ENCODE results near the gene GPX3. TPM values are rescaled to one million over a fixed set of nuclear protein-coding genes. Genes with fewer than 3 reads are reported as not detected.

The GPX3 gene, protein sequence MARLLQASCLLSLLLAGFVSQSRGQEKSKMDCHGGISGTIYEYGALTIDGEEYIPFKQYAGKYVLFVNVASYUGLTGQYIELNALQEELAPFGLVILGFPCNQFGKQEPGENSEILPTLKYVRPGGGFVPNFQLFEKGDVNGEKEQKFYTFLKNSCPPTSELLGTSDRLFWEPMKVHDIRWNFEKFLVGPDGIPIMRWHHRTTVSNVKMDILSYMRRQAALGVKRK
- not detected for total RNA-seq

DNA sequence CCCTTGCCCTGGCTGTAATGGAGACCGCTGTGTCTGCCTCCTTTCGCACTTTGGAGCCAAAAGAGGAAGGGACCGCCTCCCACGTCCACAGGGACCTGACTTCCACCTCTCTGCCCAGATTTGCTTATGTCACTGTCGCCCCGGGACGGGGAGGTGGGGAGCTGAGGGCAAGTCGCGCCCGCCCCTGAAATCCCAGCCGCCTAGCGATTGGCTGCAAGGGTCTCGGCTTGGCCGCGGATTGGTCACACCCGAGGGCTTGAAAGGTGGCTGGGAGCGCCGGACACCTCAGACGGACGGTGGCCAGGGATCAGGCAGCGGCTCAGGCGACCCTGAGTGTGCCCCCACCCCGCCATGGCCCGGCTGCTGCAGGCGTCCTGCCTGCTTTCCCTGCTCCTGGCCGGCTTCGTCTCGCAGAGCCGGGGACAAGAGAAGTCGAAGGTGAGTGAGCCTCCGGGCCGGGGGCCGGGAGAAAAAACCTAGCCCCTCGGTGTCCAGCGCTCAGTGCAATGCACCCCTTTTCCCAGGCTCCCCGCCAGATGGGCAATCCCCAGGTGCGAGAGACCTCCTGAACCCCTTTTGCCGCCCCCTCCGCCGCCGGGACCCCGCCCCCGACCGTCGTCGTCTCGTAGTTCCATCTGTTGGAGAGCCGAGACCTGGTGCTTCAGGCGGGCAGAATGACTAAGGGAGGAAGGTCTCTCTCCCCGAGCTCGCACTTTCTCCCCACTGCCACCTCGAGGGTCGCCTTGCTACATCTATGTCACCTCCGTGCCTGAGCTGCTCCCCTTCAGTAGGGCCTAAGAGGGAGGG, at the start of gene GPX3:
GPX3 (plus strand) TSS at position 288 of the 807 bp plus-strand sequence; CDS start at position 352, 64 bp downstream.
- Mint-ChIP-seq H3K4me1 (peaks cover 21% of the 10 kb centered on the region), H3K36me3 (ENCODE audit: low read depth) (peaks cover 20% of the 10 kb centered on the region), H3K9me3 (no peaks in the 10 kb centered on the region), H3K27ac (no peak within 1 kb of the TSS), H3K27me3 (peaks cover 20% of the 10 kb centered on the region), H3K4me3 (no peak within 1 kb of the TSS)
- DNase-seq: no peak
- ChIA-PET CTCF (interaction anchor here (0.5 to 1.4 kb wide), 4 partner anchors 10 to 112 kb away, joined by 3 to 4 read pairs (median 3); no protein-coding TSS in a partner anchor), POLR2A (no interaction called here)

DNA sequence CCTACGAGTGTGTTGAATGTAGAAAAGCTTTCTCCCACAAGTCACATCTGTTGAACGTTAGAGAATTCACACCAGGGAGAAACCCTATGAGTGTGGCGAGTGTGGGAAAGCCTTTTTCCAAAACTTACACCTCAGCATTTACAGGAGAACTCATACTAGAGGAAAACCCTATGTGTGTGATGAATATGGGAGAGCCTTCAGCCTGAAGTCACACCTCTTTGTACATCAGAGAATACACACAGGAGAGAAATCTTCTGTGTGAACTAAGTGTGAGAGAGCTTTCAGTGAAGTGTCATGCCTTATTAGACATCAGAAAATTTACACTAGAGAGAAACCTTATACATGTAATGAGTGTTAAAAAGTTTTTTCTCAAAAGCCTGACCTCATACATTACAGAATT, 41.8 kb upstream of the GPX3 start:
- ChIA-PET CTCF (no interaction called here), POLR2A (no interaction called here)
- Mint-ChIP-seq H3K36me3 (ENCODE audit: low read depth) (no peaks in the 10 kb centered on the region), H3K27me3 (no peaks in the 10 kb centered on the region), H3K9me3 (peaks cover 15% of the 10 kb centered on the region), H3K4me1 (no peaks in the 10 kb centered on the region), H3K4me3 (no peak overlapping the region), H3K27ac (no peak overlapping the region)
- no peak for DNase-seq

DNA sequence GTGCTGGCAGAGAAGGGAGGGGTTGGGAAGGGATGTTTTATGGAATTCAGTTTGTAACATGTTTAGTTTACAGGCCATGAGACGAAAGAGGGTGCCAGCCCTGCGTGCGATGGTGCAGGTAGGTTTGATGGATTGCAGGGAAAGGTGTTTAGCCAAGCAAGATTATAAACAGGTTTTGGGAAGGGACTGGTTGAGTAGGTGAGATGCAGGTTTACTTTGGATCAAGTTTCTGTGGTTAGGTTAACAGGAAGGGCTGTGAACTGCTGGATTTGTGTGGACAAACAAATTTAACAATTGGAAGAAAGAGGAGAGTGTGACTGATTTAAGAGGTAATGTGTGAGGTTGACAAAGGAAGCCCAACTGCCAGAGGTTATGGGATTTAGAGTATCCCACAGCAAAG, 32.6 kb upstream of the GPX3 start:
- POLR2A ChIA-PET: no interaction called here
- peaks cover 2% of the 10 kb centered on the region for H3K9me3 Mint-ChIP-seq
- CTCF ChIA-PET: no interaction called here
- no peaks in the 10 kb centered on the region for H3K4me1 Mint-ChIP-seq
- no peaks in the 10 kb centered on the region for H3K36me3 Mint-ChIP-seq (ENCODE audit: low read depth)
- no peaks in the 10 kb centered on the region for H3K27me3 Mint-ChIP-seq
- H3K27ac Mint-ChIP-seq: no peak overlapping the region
- no peak overlapping the region for H3K4me3 Mint-ChIP-seq
- no peak for DNase-seq

DNA sequence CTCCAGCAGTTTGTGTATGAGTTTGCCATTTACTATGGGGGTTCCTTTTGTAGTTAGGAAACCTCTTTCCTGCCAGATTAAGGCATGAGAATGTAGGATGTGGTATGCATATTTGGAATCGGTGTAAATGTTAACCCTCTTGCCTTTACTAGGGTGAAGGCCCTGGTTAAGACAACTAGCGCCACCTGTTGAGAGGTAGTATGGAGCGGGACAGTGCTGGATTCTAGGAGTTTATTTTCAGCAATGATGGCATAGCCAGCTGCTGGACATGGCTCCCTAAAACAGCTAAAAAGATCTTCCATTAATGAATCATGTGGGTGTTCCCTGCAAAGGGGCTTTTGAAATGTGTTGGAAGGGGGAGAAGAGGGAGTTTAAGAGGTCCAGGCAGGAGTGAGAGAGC, 30.7 kb upstream of the GPX3 start:
- Mint-ChIP-seq H3K27me3 (no peaks in the 10 kb centered on the region), H3K4me3 (no peak overlapping the region), H3K36me3 (ENCODE audit: low read depth) (no peaks in the 10 kb centered on the region), H3K4me1 (no peaks in the 10 kb centered on the region), H3K9me3 (peaks cover 7% of the 10 kb centered on the region), H3K27ac (no peak overlapping the region)
- POLR2A ChIA-PET: no interaction called here
- no peak for DNase-seq
- CTCF ChIA-PET: no interaction called here

DNA sequence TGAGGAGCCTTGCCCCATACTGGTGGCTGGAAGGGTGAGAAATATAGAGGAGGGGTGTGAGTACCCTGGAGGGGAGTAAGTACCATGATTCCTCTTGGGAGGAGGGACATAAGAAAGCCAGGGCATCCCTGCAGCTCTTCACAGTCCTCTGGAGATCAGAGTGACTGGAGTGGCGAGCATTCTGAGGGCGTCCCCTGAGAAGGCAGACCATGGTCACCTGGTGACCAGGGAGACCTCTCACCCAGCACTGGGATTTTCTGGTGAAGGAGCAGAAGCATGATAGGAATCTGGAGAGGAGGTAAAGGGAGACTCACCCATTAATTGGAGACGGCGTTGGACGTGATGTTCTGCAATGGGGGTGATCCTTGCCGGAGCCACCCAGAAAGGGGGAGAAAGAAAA, 27.7 kb upstream of the GPX3 start:
- Mint-ChIP-seq H3K36me3 (ENCODE audit: low read depth) (no peaks in the 10 kb centered on the region), H3K27ac (no peak overlapping the region), H3K4me3 (no peak overlapping the region), H3K4me1 (no peaks in the 10 kb centered on the region), H3K27me3 (no peaks in the 10 kb centered on the region), H3K9me3 (peaks cover 7% of the 10 kb centered on the region)
- ChIA-PET CTCF (no interaction called here), POLR2A (no interaction called here)
- DNase-seq: no peak

DNA sequence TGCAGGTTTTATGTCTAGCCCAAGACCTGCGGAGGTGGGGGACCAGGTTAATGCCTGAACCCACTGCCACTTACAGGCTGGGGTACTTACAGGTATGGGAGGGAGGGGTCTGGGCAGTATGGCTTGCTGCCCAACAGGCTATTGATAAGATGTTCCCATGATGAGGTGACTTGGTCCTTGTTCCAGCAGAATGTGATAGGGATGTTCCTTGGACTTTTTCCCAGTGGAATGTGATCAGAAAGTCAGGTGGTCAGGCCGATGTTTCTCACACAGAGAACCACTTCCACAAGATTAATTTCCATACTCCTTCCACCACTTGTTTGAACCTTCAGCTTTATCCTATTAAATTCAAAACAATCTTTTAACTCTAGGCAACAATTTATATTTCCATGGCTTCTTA, 27.0 kb upstream of the GPX3 start:
- ChIA-PET POLR2A (no interaction called here), CTCF (no interaction called here)
- DNase-seq: no peak
- Mint-ChIP-seq H3K4me1 (no peaks in the 10 kb centered on the region), H3K27ac (no peak overlapping the region), H3K36me3 (ENCODE audit: low read depth) (no peaks in the 10 kb centered on the region), H3K4me3 (no peak overlapping the region), H3K9me3 (peaks cover 7% of the 10 kb centered on the region), H3K27me3 (no peaks in the 10 kb centered on the region)

DNA sequence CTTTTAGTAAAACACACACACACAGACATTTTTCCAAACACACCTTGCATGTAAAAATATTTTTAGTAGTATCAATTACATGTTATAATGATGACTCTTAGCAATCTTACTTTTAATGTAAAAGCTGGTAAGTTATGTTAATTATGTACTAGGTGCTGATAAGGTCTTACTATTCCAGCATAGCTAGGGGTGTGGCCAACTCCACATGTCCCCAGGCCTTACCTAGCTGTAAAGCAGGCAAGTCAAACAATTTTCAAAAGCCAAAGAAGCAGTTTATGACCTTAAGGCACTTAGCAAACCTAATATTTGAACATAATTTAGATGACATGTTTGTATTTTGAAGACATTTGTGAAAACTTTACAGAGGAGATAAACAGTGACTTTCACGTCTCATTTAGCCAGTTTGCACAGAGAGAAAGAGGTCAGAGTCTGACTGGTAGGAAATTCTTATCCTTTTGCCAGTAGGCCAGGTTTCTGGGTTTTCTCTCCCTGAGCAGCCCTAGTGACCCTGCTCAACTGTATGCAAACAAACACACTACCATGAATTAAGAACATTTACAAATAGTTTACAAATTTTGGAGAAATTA, 26.5 kb upstream of the GPX3 start:
- Mint-ChIP-seq H3K4me3 (no peak overlapping the region), H3K9me3 (peaks cover 7% of the 10 kb centered on the region), H3K27ac (no peak overlapping the region), H3K27me3 (no peaks in the 10 kb centered on the region), H3K4me1 (no peaks in the 10 kb centered on the region), H3K36me3 (ENCODE audit: low read depth) (no peaks in the 10 kb centered on the region)
- DNase-seq: no peak
- ChIA-PET CTCF (no interaction called here), POLR2A (no interaction called here)

DNA sequence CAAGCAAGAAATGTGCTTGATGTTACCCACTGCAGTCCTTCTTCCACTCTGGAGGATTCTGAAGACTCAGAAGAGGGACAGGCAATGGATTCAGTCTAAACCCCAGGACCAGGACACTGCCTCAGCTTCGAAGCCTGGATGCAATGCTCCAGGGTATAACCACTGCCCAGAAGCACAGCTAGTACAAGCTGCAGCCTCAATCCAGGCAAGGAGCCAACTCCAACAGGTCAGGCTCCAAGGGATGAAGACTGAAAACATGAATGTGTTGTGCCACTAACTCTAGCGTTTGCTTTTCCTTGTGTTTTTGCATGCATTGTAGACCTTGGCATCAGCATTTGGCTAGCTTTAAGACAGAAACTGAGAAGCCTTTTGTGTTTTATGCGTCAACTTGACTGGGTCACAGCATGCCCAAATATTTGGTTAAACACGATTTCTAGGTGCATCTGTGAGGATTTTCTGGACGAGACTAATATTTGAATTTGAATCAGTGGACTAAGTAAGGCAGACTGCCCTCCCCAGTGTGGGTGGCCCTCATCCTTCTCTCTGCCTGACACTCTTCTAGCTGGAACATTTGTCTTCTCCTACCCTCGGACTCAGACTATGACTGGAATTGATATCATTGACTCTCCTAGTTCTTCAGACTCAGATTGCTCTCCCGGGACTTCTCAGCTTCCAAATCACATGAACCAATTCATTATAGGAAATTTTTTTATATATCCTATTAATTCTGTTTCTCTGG, 20.5 kb upstream of the GPX3 start:
- DNase-seq: no peak
- H3K27me3 Mint-ChIP-seq: no peaks in the 10 kb centered on the region
- ChIA-PET POLR2A (no interaction called here), CTCF (no interaction called here)
- no peaks in the 10 kb centered on the region for H3K4me1 Mint-ChIP-seq
- no peak overlapping the region for H3K4me3 Mint-ChIP-seq
- H3K9me3 Mint-ChIP-seq: no peaks in the 10 kb centered on the region
- no peaks in the 10 kb centered on the region for H3K36me3 Mint-ChIP-seq (ENCODE audit: low read depth)
- no peak overlapping the region for H3K27ac Mint-ChIP-seq

DNA sequence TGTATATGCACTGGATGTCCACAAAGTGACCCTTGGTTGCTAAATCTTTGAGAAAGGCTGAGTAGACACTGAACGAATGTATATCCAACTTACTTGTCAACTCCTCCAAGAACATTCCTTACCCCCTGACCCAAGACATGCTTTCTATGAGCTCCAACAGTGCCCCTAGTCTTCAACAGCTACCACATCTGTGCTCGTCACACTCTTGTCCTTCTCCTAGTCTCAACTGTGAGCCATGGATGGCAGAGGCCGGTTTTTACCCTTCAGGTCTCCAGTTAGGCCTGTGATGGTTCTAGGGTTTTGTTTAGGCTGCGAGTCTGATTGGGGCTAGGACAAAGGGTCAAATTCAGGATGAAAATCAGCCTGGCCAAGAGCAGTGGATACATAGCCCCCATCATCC, 19.0 kb upstream of the GPX3 start:
- Mint-ChIP-seq H3K4me3 (no peak overlapping the region), H3K27me3 (no peaks in the 10 kb centered on the region), H3K9me3 (no peaks in the 10 kb centered on the region), H3K36me3 (ENCODE audit: low read depth) (no peaks in the 10 kb centered on the region), H3K4me1 (no peaks in the 10 kb centered on the region), H3K27ac (no peak overlapping the region)
- no peak for DNase-seq
- POLR2A ChIA-PET: no interaction called here
- CTCF ChIA-PET: no interaction called here

DNA sequence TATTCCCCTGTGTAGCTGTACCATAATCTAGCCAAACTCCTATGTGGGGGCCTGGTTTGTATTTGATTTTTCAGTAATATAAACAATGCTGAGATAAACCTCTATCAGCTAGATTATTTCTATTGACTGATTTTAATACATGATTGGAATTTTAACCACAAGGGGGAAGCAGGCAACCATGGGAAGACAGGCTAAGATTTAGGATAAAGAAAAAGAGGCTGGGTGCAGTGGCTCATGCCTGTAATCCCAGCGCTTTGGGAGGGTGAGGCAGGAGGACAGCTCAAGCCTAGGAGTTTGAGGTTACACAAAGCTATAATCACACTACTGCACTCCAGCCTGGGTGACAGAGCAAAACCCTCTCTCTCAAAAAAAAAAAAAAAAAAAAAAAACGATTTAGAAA, 18.1 kb upstream of the GPX3 start:
- H3K9me3 Mint-ChIP-seq: no peaks in the 10 kb centered on the region
- ChIA-PET POLR2A (no interaction called here), CTCF (interaction anchor here (0.6 kb wide), 1 partner anchor 209 kb away, joined by 4 read pairs; no protein-coding TSS in a partner anchor)
- no peak overlapping the region for H3K4me3 Mint-ChIP-seq
- DNase-seq: no peak
- H3K27me3 Mint-ChIP-seq: no peaks in the 10 kb centered on the region
- H3K36me3 Mint-ChIP-seq (ENCODE audit: low read depth): no peaks in the 10 kb centered on the region
- no peak overlapping the region for H3K27ac Mint-ChIP-seq
- no peaks in the 10 kb centered on the region for H3K4me1 Mint-ChIP-seq

DNA sequence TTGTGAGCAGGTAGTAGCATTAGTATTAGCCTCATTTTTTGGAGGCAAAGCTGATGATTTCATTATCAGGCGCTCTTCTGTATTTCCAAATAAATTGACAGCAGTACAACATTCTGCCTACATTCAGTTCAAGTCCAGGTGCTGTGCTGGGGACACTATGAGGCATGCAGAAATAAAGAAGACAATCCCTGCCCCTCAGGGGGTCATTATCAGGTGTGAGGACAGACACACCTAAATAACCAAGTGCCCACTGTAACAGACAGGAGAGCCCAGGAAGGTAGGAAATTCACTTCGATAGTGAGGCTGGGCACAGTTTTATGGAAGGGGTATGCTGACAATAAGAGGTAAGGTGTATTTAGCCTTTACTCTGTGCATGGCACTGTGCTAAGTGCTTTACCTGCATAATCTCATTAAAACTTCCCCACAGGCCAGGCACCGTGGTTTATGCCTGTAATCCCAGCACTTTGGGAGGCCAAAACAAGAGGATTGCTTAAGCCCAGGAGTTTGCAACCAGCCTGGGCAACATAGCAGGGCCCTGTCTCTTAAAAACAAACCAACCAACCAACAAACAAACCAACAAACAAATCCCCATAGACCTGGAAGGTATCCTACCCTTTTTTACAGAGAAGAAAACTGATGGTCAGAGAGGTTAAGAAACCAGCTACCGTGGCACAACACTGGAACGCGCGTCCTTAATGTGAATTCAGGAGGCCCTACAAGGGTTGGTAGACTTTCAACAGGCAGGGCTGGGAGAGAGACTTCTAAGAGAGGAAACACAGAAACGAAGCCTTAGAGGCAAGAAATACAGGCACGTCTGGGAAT, 17.5 kb upstream of the GPX3 start:
- no peaks in the 10 kb centered on the region for H3K4me1 Mint-ChIP-seq
- ChIA-PET CTCF (interaction anchor here (0.6 kb wide), 1 partner anchor 209 kb away, joined by 4 read pairs; no protein-coding TSS in a partner anchor), POLR2A (no interaction called here)
- no peak overlapping the region for H3K27ac Mint-ChIP-seq
- H3K9me3 Mint-ChIP-seq: no peaks in the 10 kb centered on the region
- H3K27me3 Mint-ChIP-seq: no peaks in the 10 kb centered on the region
- no peak overlapping the region for H3K4me3 Mint-ChIP-seq
- H3K36me3 Mint-ChIP-seq (ENCODE audit: low read depth): no peaks in the 10 kb centered on the region
- DNase-seq: no peak

DNA sequence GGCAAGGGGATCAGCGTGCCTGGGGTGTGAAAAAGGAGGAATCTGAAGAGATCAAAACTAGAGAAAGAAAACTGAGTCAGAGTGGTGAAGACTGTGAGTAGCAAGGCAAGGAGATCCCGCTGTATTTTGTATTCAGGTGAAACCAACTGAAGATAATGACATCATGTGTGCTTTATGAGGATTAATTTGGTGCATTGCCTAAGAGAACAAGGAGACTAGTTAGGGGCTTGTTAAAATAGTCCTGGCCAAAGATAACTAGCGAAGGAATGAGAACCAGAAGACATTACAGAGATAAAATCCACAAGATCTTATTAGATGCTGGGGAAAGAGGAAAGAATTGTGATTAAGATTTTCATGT, 16.9 kb upstream of the GPX3 start:
- no peaks in the 10 kb centered on the region for H3K36me3 Mint-ChIP-seq (ENCODE audit: low read depth)
- H3K9me3 Mint-ChIP-seq: no peaks in the 10 kb centered on the region
- no peak overlapping the region for H3K27ac Mint-ChIP-seq
- H3K4me1 Mint-ChIP-seq: no peaks in the 10 kb centered on the region
- DNase-seq: no peak
- H3K4me3 Mint-ChIP-seq: no peak overlapping the region
- POLR2A ChIA-PET: no interaction called here
- CTCF ChIA-PET: no interaction called here
- no peaks in the 10 kb centered on the region for H3K27me3 Mint-ChIP-seq
